Neural progenitor cell (in vitro differentiated cells): ENCODE measurements around the gene IL25.
"Not testable (repeated sequence)": the region's sequence is repeated elsewhere in the genome, so short reads cannot be mapped to it uniquely, and the experiment has no call there.

Experiments
- CTCF ChIP-seq: fragments of 200-600 bp; sonication (generic); IDR thresholded peaks from 2 replicates; pipeline ENCODE4 v1.5.1; 2017; ENCODE audit warnings: antibody characterized with exemption, mild to moderate bottlenecking
- EZH2 ChIP-seq: fragments of 200-600 bp; sonication (generic); IDR thresholded peaks from 2 replicates; pipeline ENCODE4 v1.6.1; 2017; ENCODE audit warnings: antibody characterized with exemption, mild to moderate bottlenecking, moderate library complexity

GRCh38 chr14:23425798-23426197 lies 53.2 kb downstream of the IL25 start:
- not testable (repeated sequence) for TF ChIP-seq CTCF, EZH2
